Nasal cavity respiratory epithelium epithelial cell of viscerocranial mucosa (primary cell): Measurements from ENCODE around the gene BNIP1. TPM values are rescaled to one million over a fixed set of nuclear protein-coding genes. Genes with fewer than 3 reads are reported as not detected.

Experiments used
- total RNA-seq: library from RNA; depleted of rRNA; stranded (reverse); fragments of >200 nt; gene quantifications from 2 replicates; pipeline ENCODE4 v1.2.3, GENCODE V29; 2014

Gene BNIP1, protein sequence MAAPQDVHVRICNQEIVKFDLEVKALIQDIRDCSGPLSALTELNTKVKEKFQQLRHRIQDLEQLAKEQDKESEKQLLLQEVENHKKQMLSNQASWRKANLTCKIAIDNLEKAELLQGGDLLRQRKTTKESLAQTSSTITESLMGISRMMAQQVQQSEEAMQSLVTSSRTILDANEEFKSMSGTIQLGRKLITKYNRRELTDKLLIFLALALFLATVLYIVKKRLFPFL
- total RNA-seq, result 11.2 and 17.4 TPM in 2 replicates

DNA sequence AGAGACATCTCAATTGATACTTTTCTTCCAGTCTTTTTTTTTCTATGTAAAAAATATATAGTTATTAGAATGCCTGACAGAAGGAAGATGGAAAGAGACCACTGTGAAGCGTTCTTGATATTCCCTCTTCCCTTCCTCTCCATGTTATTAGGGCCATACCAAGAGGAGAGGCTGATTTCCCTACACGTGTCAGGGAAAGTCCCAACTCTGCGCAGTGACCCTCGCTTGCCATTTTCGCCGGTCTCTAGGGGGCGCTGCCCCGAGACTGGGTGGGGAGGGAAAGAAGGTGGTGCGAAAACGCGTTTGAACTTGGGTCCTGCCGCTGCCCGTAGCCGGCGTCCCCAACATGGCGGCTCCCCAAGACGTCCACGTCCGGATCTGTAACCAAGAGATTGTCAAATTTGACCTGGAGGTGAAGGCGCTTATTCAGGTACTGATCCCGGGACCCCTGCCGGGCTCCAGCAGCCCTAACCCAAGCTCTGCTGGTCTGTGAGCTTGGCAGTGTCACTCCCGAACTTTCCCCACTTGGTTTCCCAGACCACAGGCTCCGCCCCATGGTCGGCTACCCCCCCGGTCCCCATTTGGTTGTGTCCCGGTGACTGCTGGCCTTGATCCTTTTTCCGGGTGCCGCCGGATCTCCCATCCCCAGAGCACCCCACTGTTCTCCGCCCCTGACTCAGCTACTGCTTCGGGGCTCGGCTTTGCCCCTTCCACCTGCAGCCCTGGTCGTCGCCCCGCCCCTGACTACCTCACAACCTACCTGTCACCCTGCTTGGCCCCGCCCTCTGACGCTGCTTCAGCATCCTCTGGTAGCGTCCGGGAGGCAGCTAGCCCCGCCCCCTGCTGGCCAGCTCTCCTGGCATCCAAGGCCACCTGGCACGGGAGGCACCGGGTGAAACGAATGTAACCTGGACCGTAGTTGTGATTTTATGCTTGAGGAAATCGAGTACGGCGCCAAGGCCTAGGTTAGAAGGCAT is at the start of gene BNIP1:
Gene BNIP1, plus strand, starts transcription at position 332 of the 977 bp plus-strand sequence. Its CDS starts 15 bp downstream, at position 347.

Other genes with a start within 250 kb of the BNIP1 start
- 44.4 and 65.6 TPM in 2 replicates for gene RPL26L1, start 185.1 kb upstream of the BNIP1 start, total RNA-seq
- 186 and 224 TPM in 2 replicates for gene ATP6V0E1, start 160.8 kb upstream of the BNIP1 start, total RNA-seq
- gene CREBRF, start 88.2 kb upstream of the BNIP1 start, total RNA-seq, result 9.9 and 12.0 TPM in 2 replicates
- gene NKX2-5, start 90.7 kb downstream of the BNIP1 start, total RNA-seq, result not detected in 2 replicates
- gene STC2, start 183.9 kb downstream of the BNIP1 start, total RNA-seq, result 425 and 484 TPM in 2 replicates